Fibroblast of lung (primary cell): ENCODE measurements around the gene CLN6. TPM values are rescaled to one million over a fixed set of nuclear protein-coding genes. Genes with fewer than 3 reads are reported as not detected.

Experiments
- DNase-seq, 2 donors: peaks; one replicate each; pipeline versions ENCODE4 v3.0.0 to v3.0.0-alpha.2; 2010; ENCODE audit warnings: low read depth in 2 of 2
- H2AFZ ChIP-seq: 2 replicates; pipeline ENCODE4 v1.5.1; 2012; ENCODE audit warnings: low read length, control low read depth, inconsistent platforms
- H3K27ac ChIP-seq: 2 replicates; pipeline ENCODE4 v1.5.1; 2011; ENCODE audit warnings: low read length, control low read depth; ENCODE audit not compliant: insufficient read depth
- H3K27me3 ChIP-seq: 2 replicates; pipeline ENCODE4 v1.5.1; 2011; ENCODE audit warnings: mild to moderate bottlenecking, low read length; ENCODE audit not compliant: control insufficient read depth, insufficient read depth
- H3K36me3 ChIP-seq: 2 replicates; pipeline ENCODE4 v1.5.1; 2011; ENCODE audit warnings: low read length; ENCODE audit not compliant: control insufficient read depth, insufficient read depth
- H3K4me1 ChIP-seq: 2 replicates; pipeline ENCODE4 v1.5.1; 2011; ENCODE audit warnings: low read length; ENCODE audit not compliant: control insufficient read depth, insufficient read depth; ENCODE audit errors: extremely low read depth
- H3K4me2 ChIP-seq: 2 replicates; pipeline ENCODE4 v1.5.1; 2011; ENCODE audit warnings: low read length, control low read depth; ENCODE audit not compliant: insufficient read depth; ENCODE audit errors: extremely low read depth
- H3K4me3 ChIP-seq, 4 experiments: fragments of 200-600 bp in 1 of 4; sonication (generic) in 1 of 4; replicated peaks in 1 of 4; 2 replicates each; pipeline ENCODE4 v1.5.1; 2011 to 2016; ENCODE audit warnings: low read length in 4 of 4, low read depth in 3 of 4, mild to moderate bottlenecking in 3 of 4, control low read depth in 2 of 4, inconsistent platforms in 1 of 4, mixed read lengths in 1 of 4; ENCODE audit not compliant: insufficient read depth in 1 of 4; ENCODE audit errors: control extremely low read depth in 1 of 4
- H3K79me2 ChIP-seq: 2 replicates; pipeline ENCODE4 v1.5.1; 2012; ENCODE audit warnings: mild to moderate bottlenecking, low read length, inconsistent platforms; ENCODE audit not compliant: control insufficient read depth, insufficient read depth
- H3K9ac ChIP-seq: 2 replicates; pipeline ENCODE4 v1.5.1; 2011; ENCODE audit warnings: mild to moderate bottlenecking, low read length, control low read depth; ENCODE audit not compliant: insufficient read depth
- H3K9me3 ChIP-seq: 2 replicates; pipeline ENCODE4 v1.5.1; 2012; ENCODE audit warnings: low read depth, low read length; ENCODE audit not compliant: control insufficient read depth, insufficient read depth
- H4K20me1 ChIP-seq: 2 replicates; pipeline ENCODE4 v1.5.1; 2011; ENCODE audit warnings: low read length; ENCODE audit not compliant: control insufficient read depth, insufficient read depth; ENCODE audit errors: extremely low read depth
- EZH2 ChIP-seq: IDR thresholded peaks from 2 replicates; pipeline ENCODE4 v1.5.1; 2012; ENCODE audit warnings: low read length, control low read depth, mild to moderate bottlenecking; ENCODE audit errors: missing control alignments
- polyA plus RNA-seq, 2 donors: library from polyadenylated mRNA; depleted of rRNA in 1 of 2; stranded (reverse) in 1 of 2; unstranded in 1 of 2; fragments of >200 nt; gene quantifications; 2 replicates each; pipeline ENCODE4 v1.2.1, GENCODE V29; 2011 to 2012; ENCODE audit warnings: missing spikeins in 1 of 2
- total RNA-seq: library from RNA; depleted of rRNA; stranded (reverse); fragments of >200 nt; gene quantifications from 2 replicates; pipeline ENCODE4 v1.2.1, GENCODE V29; 2014
- TF ChIP-seq, protein P1 (sequence below), 2 donors: IDR thresholded peaks in 1 of 2; conservative IDR thresholded peaks in 1 of 2; 1 replicate in 1 of 2; 2 replicates in 1 of 2; pipeline ENCODE4 v1.5.1; 2011 to 2012; ENCODE audit warnings: low read length in 2 of 2, control low read depth in 1 of 2, inconsistent platforms in 1 of 2, low read depth in 1 of 2, mild to moderate bottlenecking in 1 of 2

CLN6 gene
- total and polyA plus RNA-seq, 2 donors (not counting 1 experiment from before 2014, with no cell fraction given), result 5.6 to 16.1 TPM

DNA sequence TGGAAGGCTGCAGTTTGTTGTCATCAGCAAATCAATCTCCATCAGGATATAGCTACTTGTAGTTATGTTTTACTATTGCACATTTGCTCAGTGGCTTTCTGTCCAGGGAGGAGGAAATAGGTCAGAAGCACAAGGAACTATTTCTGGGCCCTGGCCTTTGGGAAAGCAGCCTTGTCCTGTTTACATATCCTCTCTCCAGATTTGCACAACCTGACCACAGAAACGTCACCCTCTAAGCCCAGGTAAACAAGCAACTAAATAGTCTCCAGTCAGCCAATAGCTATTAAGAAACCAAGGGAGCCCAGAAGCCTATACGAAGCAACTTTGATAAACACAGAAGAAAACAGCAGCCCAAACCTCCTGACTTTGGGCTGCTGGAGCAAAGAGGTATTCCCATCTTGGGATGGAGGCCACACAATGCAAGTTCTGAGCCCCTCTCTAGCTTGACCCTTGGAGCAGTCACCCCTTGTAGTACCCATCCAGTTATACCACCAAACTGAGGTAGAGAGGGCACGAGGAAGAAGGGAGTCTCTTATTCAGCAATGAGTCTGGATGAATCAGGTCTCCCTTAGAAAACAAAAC lies 45.7 kb upstream of the CLN6 start:
- H3K4me2 ChIP-seq, result no peak overlapping the region
- H3K4me3 ChIP-seq, result no peak overlapping the region
- H3K79me2 ChIP-seq, result peaks cover 22% of the 10 kb centered on the region
- H3K4me1 ChIP-seq, result peaks cover 30% of the 10 kb centered on the region
- no peak overlapping the region for H2AFZ ChIP-seq
- DNase-seq, result peak in 1 of 2 donors; percentile 43
- no peaks in the 10 kb centered on the region for H3K27me3 ChIP-seq
- no peaks in the 10 kb centered on the region for H3K36me3 ChIP-seq
- no peak overlapping the region for H3K9ac ChIP-seq
- no peak overlapping the region for H3K27ac ChIP-seq
- no peak for TF ChIP-seq EZH2
- TF ChIP-seq, protein P1, sequence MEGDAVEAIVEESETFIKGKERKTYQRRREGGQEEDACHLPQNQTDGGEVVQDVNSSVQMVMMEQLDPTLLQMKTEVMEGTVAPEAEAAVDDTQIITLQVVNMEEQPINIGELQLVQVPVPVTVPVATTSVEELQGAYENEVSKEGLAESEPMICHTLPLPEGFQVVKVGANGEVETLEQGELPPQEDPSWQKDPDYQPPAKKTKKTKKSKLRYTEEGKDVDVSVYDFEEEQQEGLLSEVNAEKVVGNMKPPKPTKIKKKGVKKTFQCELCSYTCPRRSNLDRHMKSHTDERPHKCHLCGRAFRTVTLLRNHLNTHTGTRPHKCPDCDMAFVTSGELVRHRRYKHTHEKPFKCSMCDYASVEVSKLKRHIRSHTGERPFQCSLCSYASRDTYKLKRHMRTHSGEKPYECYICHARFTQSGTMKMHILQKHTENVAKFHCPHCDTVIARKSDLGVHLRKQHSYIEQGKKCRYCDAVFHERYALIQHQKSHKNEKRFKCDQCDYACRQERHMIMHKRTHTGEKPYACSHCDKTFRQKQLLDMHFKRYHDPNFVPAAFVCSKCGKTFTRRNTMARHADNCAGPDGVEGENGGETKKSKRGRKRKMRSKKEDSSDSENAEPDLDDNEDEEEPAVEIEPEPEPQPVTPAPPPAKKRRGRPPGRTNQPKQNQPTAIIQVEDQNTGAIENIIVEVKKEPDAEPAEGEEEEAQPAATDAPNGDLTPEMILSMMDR (conservative IDR thresholded peaks at IDR 0.05 in 1 of 2, IDR thresholded peaks at IDR 0.05 in 1 of 2; ENCODE audit: low read depth in 1 of 2, low read length in 2 of 2), result no peak
- H4K20me1 ChIP-seq, result peaks cover 7% of the 10 kb centered on the region
- no peaks in the 10 kb centered on the region for H3K9me3 ChIP-seq

DNA sequence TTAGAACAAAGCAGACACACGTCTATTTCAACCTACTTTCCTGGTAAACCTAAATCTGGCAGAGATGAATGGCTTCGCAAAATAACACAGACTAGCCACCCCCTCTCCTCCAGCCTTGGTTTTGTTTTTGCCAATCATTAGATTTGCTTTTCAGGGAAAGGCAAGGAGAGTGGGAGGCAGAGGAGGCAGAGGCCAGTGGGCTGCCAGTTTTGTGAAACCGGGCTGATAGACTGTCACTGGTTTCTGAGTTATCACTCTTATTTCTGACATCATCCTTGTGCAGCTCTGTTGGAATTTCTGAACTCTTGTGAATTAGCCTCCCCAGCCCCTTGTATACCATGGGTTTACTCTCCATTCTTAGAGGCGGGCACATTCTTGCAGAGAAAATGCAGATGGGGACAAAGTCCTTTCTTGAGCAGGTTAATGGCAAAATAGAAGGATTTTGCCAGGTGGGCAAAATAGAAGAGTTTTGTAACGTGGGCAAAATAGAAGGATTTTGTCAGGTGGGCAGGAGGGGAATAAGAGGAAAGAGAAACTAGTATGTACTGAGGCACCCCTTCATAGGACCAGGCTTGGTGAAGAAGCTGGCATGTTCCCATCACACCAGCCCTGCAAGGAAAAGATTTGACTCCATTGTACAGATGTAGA lies 44.8 kb upstream of the CLN6 start:
- no peak overlapping the region for H3K27ac ChIP-seq
- TF ChIP-seq, protein P1 (conservative IDR thresholded peaks at IDR 0.05 in 1 of 2, IDR thresholded peaks at IDR 0.05 in 1 of 2; ENCODE audit: low read depth in 1 of 2, low read length in 2 of 2), result no peak
- no peak for TF ChIP-seq EZH2
- no peaks in the 10 kb centered on the region for H3K36me3 ChIP-seq
- H2AFZ ChIP-seq, result no peak overlapping the region
- no peak overlapping the region for H3K4me3 ChIP-seq
- H3K9me3 ChIP-seq, result no peaks in the 10 kb centered on the region
- H3K79me2 ChIP-seq, result peaks cover 13% of the 10 kb centered on the region
- peaks cover 29% of the 10 kb centered on the region for H3K4me1 ChIP-seq
- no peak for DNase-seq
- H3K9ac ChIP-seq, result no peak overlapping the region
- no peak overlapping the region for H3K4me2 ChIP-seq
- no peaks in the 10 kb centered on the region for H3K27me3 ChIP-seq
- peaks cover 3% of the 10 kb centered on the region for H4K20me1 ChIP-seq

DNA sequence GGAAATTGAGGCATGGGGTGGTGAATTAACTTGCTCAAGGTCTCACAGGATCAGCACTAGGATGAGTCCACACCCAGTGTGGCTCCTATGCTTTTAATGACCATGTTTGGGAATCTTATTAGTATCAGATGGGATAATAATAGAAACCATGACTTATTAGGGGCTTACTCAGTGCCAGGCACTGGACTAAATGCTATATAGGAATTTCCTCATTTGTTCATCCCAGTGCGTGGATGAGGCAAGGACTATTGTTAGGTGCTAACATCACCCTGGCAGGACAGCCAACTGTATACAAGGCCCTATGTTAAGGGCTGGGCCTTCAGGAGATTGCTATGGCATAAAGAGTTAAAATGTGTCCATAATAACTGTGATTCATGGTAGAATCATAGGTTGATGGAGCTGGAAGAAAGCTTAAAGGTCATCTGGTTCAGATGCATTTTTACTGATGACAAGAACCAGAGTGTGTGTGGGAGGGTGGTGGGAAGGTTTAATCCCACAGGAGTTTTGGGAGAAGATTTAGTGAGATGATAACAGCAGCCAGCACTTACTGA lies 43.3 kb upstream of the CLN6 start:
- no peak overlapping the region for H2AFZ ChIP-seq
- H3K79me2 ChIP-seq, result no peaks in the 10 kb centered on the region
- peaks cover 29% of the 10 kb centered on the region for H3K4me1 ChIP-seq
- H3K9me3 ChIP-seq, result no peaks in the 10 kb centered on the region
- H3K4me2 ChIP-seq, result peak overlapping the region; percentile 63
- no peaks in the 10 kb centered on the region for H4K20me1 ChIP-seq
- H3K4me3 ChIP-seq, result no peak overlapping the region
- no peaks in the 10 kb centered on the region for H3K27me3 ChIP-seq
- peak overlapping the region; percentile 67 for H3K27ac ChIP-seq
- no peak overlapping the region for H3K9ac ChIP-seq
- H3K36me3 ChIP-seq, result no peaks in the 10 kb centered on the region
- no peak for TF ChIP-seq EZH2
- DNase-seq, result peak; percentile 64 to 89
